SH-SY5Y (cell line): ENCODE measurements around the gene LTBP2.

Source experiments
- GATA2 ChIP-seq: IDR thresholded peaks from 2 replicates; pipeline ENCODE4 v1.6.1; 2011; ENCODE audit warnings: mild to moderate bottlenecking, low read depth, low read length
- GATA3 ChIP-seq: IDR thresholded peaks from 2 replicates; pipeline ENCODE4 v1.6.1; 2011; ENCODE audit warnings: low read depth, mild to moderate bottlenecking, low read length, moderate library complexity

DNA sequence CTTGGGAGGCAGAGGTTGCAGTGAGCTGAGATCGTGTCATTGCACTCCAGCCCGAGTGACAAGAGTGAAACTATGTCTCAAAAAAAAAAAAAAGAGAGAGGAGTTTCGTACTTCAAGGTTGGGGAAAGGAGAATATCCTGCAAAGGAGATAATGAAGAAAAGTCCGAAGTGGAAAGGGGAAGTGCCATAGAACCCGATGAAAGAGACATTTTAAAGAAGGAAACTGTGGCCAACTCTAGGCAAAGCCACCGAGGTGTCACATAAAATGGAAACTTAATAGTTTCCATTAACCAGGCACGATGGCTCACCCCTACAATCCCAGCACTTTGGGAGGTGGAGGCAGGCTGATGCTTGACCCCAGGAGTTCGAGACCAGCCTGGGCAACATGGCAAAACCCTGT, 15.0 kb upstream of the LTBP2 start:
- TF ChIP-seq GATA3 (no peak), GATA2 (no peak)
